PC-9 (cell line): ENCODE measurements around the gene BMP2K. TPM values are rescaled to one million over a fixed set of nuclear protein-coding genes. Genes with fewer than 3 reads are reported as not detected.

Source experiments
- BruUV-seq: library from RNA; stranded (reverse); fragments of 400-500 nt; replicated peaks from 2 replicates; lab custom pipeline; 2021; lab: Mats Ljungman, UMichigan
- CTCF ChIA-PET: fragments of 300-600 bp; sonication (Branson Sonifier 250); formaldehyde crosslinking; loops from one replicate; lab custom pipeline; 2022; ENCODE audit warnings: antibody characterized with exemption; lab: Charles Lee
- POLR2A ChIA-PET: fragments of 300-600 bp; sonication (Branson Sonifier 250); formaldehyde crosslinking; loops from one replicate; lab custom pipeline; 2022; ENCODE audit warnings: antibody characterized with exemption; ENCODE audit not compliant: unreplicated experiment; lab: Charles Lee
- DNase-seq, 2 experiments: peaks; one replicate each; pipeline versions ENCODE4 v3.0.0 to v3.0.0-alpha.2; 2015 to 2022; ENCODE audit warnings: mixed read lengths in 1 of 2
- H2AFZ ChIP-seq: fragments of 200-600 bp; sonication (generic); 2 replicates; pipeline ENCODE4 v1.8.1; 2017; ENCODE audit warnings: antibody characterized with exemption
- H3F3A ChIP-seq: fragments of 200-600 bp; sonication (generic); 2 replicates; pipeline ENCODE4 v1.8.1; 2017; ENCODE audit warnings: antibody characterized with exemption, mild to moderate bottlenecking, low read depth; ENCODE audit not compliant: insufficient read depth
- H3K27ac ChIP-seq: fragments of 200-600 bp; sonication (generic); 2 replicates; pipeline ENCODE4 v1.6.1; 2016; ENCODE audit warnings: mixed run types
- H3K27me3 ChIP-seq: fragments of 200-600 bp; sonication (generic); 2 replicates; pipeline ENCODE4 v1.6.1; 2016; ENCODE audit warnings: low read depth, mixed run types; ENCODE audit not compliant: insufficient read depth
- H3K36me3 ChIP-seq: fragments of 200-600 bp; sonication (generic); 2 replicates; pipeline ENCODE4 v1.6.1; 2016; ENCODE audit warnings: low read depth, mixed run types
- H3K4me1 ChIP-seq: fragments of 200-600 bp; sonication (generic); replicated peaks from 2 replicates; pipeline ENCODE4 v1.6.1; 2016; ENCODE audit warnings: mixed run types; ENCODE audit not compliant: insufficient read depth
- H3K4me2 ChIP-seq: fragments of 200-600 bp; sonication (generic); 2 replicates; pipeline ENCODE4 v1.6.1; 2017; ENCODE audit warnings: mixed run types
- H3K4me3 ChIP-seq: fragments of 200-600 bp; sonication (generic); 2 replicates; pipeline ENCODE4 v1.6.1; 2016; ENCODE audit warnings: mixed run types
- H3K79me2 ChIP-seq: fragments of 200-600 bp; sonication (generic); 2 replicates; pipeline ENCODE4 v1.6.1; 2017; ENCODE audit warnings: low read depth, mixed run types
- H3K9me2 ChIP-seq: fragments of 200-600 bp; sonication (generic); 2 replicates; pipeline ENCODE4 v1.8.1; 2017; ENCODE audit warnings: mild to moderate bottlenecking; ENCODE audit not compliant: insufficient read depth
- H3K9me3 ChIP-seq: fragments of 200-600 bp; sonication (generic); 2 replicates; pipeline ENCODE4 v1.8.1; 2016; ENCODE audit warnings: low read depth; ENCODE audit not compliant: insufficient read depth
- H4K20me1 ChIP-seq: fragments of 200-600 bp; sonication (generic); 2 replicates; pipeline ENCODE4 v1.8.1; 2017; ENCODE audit not compliant: insufficient read depth
- EZH2 ChIP-seq: fragments of 200-600 bp; sonication (generic); IDR thresholded peaks from 2 replicates; pipeline ENCODE4 v1.8.0; 2017; ENCODE audit warnings: antibody characterized with exemption, low read depth
- intact Hi-C: fragments of 100-400 bp; cut with micrococcal nuclease; formaldehyde crosslinking; loops from one replicate; pipeline ENCODE4 v1.10.0; 2022; ENCODE audit not compliant: unreplicated experiment
- total RNA-seq: library from RNA; stranded (reverse); gene quantifications from 2 replicates; pipeline ENCODE4 v1.2.3, GENCODE V29; 2021
- TF ChIP-seq, protein P1 (sequence below): fragments of 200-600 bp; sonication (generic); conservative IDR thresholded peaks from 2 replicates; pipeline ENCODE4 v1.6.1; 2017; ENCODE audit warnings: mixed run types, antibody characterized with exemption, mild to moderate bottlenecking, moderate library complexity

Gene BMP2K
- total RNA-seq, 1 experiment from 2014 or later: 12.2 TPM

DNA sequence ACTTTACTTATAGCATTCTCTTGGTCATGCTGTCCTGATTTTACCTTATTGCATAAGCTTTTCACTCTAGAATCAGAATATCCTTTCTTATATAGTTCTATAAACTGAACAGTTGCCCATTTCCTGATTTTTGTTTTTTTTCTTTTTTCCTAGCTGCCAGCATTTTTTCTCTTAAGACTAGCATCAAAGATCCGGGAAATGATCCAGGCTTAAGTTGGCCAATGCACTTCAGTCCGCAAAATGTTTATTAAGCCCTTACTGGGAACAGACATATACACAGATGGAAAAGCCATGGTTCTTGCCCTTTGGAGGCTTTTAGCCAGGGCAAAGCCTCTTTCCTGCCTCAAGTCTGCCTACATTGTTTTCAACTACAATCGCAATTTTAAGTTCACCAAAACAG is 10.1 kb upstream of the BMP2K start:
- BruUV-seq: no TSS peak
- H3K27me3 ChIP-seq: no peaks in the 10 kb centered on the region
- H4K20me1 ChIP-seq: no peaks in the 10 kb centered on the region
- ChIA-PET CTCF (no interaction called here), POLR2A (no interaction called here)
- DNase-seq: no peak
- H3K9me3 ChIP-seq: no peaks in the 10 kb centered on the region
- no peaks in the 10 kb centered on the region for H3K36me3 ChIP-seq
- 0 out of 2 replicates have a peak, but pooled peaks cover 7% of the 10 kb centered on the region for H3K9me2 ChIP-seq
- TF ChIP-seq, protein P1, sequence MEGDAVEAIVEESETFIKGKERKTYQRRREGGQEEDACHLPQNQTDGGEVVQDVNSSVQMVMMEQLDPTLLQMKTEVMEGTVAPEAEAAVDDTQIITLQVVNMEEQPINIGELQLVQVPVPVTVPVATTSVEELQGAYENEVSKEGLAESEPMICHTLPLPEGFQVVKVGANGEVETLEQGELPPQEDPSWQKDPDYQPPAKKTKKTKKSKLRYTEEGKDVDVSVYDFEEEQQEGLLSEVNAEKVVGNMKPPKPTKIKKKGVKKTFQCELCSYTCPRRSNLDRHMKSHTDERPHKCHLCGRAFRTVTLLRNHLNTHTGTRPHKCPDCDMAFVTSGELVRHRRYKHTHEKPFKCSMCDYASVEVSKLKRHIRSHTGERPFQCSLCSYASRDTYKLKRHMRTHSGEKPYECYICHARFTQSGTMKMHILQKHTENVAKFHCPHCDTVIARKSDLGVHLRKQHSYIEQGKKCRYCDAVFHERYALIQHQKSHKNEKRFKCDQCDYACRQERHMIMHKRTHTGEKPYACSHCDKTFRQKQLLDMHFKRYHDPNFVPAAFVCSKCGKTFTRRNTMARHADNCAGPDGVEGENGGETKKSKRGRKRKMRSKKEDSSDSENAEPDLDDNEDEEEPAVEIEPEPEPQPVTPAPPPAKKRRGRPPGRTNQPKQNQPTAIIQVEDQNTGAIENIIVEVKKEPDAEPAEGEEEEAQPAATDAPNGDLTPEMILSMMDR: no peak
- no peak for TF ChIP-seq EZH2
- no peaks in the 10 kb centered on the region for H3K79me2 ChIP-seq
- H2AFZ ChIP-seq: no peak overlapping the region
- peaks cover 5% of the 10 kb centered on the region; the same call in 1 of the 2 replicates for H3K4me1 ChIP-seq
- H3F3A ChIP-seq: no peaks in the 10 kb centered on the region
- intact Hi-C loops: no loop called here
- H3K4me3 ChIP-seq: no peak overlapping the region
- H3K4me2 ChIP-seq: no peak overlapping the region
- H3K27ac ChIP-seq: no peak overlapping the region

DNA sequence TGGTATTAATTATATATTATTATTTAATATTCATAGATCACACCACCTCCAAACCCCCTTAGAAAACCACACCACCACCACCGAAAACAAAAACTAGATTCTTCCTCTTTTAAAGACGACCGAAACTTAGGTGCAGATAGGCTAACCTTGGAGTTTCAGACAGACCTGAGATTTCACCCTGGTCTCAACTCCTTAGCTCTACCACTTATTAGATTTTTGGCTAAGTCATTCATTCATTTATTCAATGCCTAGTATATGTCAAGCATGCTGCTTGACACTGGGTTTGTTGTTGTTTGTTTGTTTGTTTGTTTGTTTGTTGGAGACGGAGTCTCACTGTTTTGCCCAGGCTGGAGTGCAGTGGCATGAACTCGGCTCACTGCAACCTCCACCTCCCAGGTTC is 9.5 kb upstream of the BMP2K start:
- no peaks in the 10 kb centered on the region for H3K9me3 ChIP-seq
- intact Hi-C loops: no loop called here
- H3F3A ChIP-seq: no peaks in the 10 kb centered on the region
- no peak overlapping the region for H3K4me3 ChIP-seq
- BruUV-seq: no TSS peak
- H3K4me2 ChIP-seq: no peak overlapping the region
- TF ChIP-seq, protein P1: no peak
- no peak for TF ChIP-seq EZH2
- no peak for DNase-seq
- H3K36me3 ChIP-seq: no peaks in the 10 kb centered on the region
- peaks cover 5% of the 10 kb centered on the region; the same call in 1 of the 2 replicates for H3K4me1 ChIP-seq
- no peaks in the 10 kb centered on the region for H4K20me1 ChIP-seq
- H3K9me2 ChIP-seq: 0 out of 2 replicates have a peak, but pooled peaks cover 7% of the 10 kb centered on the region
- no peak overlapping the region for H2AFZ ChIP-seq
- POLR2A ChIA-PET: no interaction called here
- no peaks in the 10 kb centered on the region for H3K27me3 ChIP-seq
- no peaks in the 10 kb centered on the region for H3K79me2 ChIP-seq
- CTCF ChIA-PET: no interaction called here
- no peak overlapping the region for H3K27ac ChIP-seq

DNA sequence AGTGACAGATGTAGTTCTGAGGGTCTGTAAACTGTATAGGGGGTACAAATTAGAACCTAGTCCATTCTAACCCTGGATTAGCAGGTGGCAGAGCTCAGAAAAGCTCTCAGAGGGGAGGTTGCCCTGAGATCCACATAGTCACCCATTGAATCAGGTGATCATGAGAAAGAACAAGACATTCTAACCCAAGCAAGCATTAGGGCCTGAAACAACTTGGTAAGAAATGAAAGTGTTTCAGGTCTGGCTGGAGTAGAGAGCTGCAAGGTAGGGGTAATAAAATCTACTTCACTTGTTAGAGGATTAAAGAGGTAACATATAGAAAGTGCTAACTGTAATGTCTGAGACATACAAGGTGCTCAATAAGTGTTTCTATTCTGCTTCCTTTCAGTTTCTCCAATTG is 8.8 kb upstream of the BMP2K start:
- BruUV-seq: no TSS peak
- no peaks in the 10 kb centered on the region for H3K36me3 ChIP-seq
- no peak overlapping the region for H3K4me2 ChIP-seq
- no peak for DNase-seq
- H3K79me2 ChIP-seq: no peaks in the 10 kb centered on the region
- H3K4me1 ChIP-seq: peaks cover 5% of the 10 kb centered on the region; the same call in 1 of the 2 replicates
- no peak overlapping the region for H3K27ac ChIP-seq
- ChIA-PET CTCF (no interaction called here), POLR2A (no interaction called here)
- no peaks in the 10 kb centered on the region for H4K20me1 ChIP-seq
- no peak overlapping the region for H2AFZ ChIP-seq
- H3K9me2 ChIP-seq: 0 out of 2 replicates have a peak, but pooled peaks cover 7% of the 10 kb centered on the region
- H3K27me3 ChIP-seq: no peaks in the 10 kb centered on the region
- intact Hi-C loops: no loop called here
- H3F3A ChIP-seq: no peaks in the 10 kb centered on the region
- H3K9me3 ChIP-seq: no peaks in the 10 kb centered on the region
- no peak for TF ChIP-seq EZH2
- TF ChIP-seq, protein P1: no peak
- no peak overlapping the region for H3K4me3 ChIP-seq
